EH (cell line): ENCODE measurements around the gene TOR2A.
A peak's percentile ranks its signal among the peaks of the same experiment; 100 is the strongest.

Experiments
- DNase-seq: peaks from one replicate; pipeline ENCODE4 v3.0.0-alpha.2; 2015; ENCODE audit warnings: low read depth

TOR2A gene

GRCh38 chr9:127720031-127720864, 14.8 kb downstream of the TOR2A start:
- no peak for DNase-seq

- DNase-seq = no peak
These were observed 17.3 kb downstream of the TOR2A start for GRCh38 chr9:127717766-127718165.

- DNase-seq = no peak
These were observed 18.7 kb downstream of the TOR2A start for GRCh38 chr9:127716412-127716811.

GRCh38 chr9:127715470-127716337, 19.4 kb downstream of the TOR2A start, which contains the start of the genes PTRH1 and TTC16:
TSS of gene PTRH1 (minus strand) at chr9:127715663. CDS start at chr9:127715639, 24 bp downstream.
TSS of gene TTC16 (plus strand) at chr9:127716079. CDS start at chr9:127716146, 67 bp downstream.
- DNase-seq = peak; percentile 96

- peak; percentile 21 for DNase-seq
These were observed 20.1 kb downstream of the TOR2A start for GRCh38 chr9:127714951-127715469.

- DNase-seq = no peak
These were observed 20.9 kb downstream of the TOR2A start for GRCh38 chr9:127714020-127714750.

- no peak for DNase-seq
These were observed 22.2 kb downstream of the TOR2A start for GRCh38 chr9:127712867-127713266.

GRCh38 chr9:127712371-127712770, 22.7 kb downstream of the TOR2A start:
- DNase-seq = no peak

- DNase-seq = no peak
These were observed 23.2 kb downstream of the TOR2A start for GRCh38 chr9:127711831-127712274.

- DNase-seq = no peak
These were observed 23.8 kb downstream of the TOR2A start for GRCh38 chr9:127711226-127711701.

- no peak for DNase-seq
These were observed 24.8 kb downstream of the TOR2A start for GRCh38 chr9:127710204-127710783.

GRCh38 chr9:127708952-127709587, 26.0 kb downstream of the TOR2A start:
- DNase-seq = no peak

- DNase-seq = no peak
These were observed 27.3 kb downstream of the TOR2A start for GRCh38 chr9:127707766-127708165.

- no peak for DNase-seq
These were observed 28.3 kb downstream of the TOR2A start, which contains the start of gene CFAP157 for GRCh38 chr9:127706836-127707241. TSS of gene CFAP157 (plus strand) at chr9:127706988. CDS start at chr9:127707032, 44 bp downstream.

GRCh38 chr9:127705577-127706379, 29.3 kb downstream of the TOR2A start:
- DNase-seq = no peak

- no peak for DNase-seq
These were observed 31.7 kb downstream of the TOR2A start for GRCh38 chr9:127703289-127703946.

GRCh38 chr9:127700594-127701255, 34.4 kb downstream of the TOR2A start:
- no peak for DNase-seq

- DNase-seq = no peak
These were observed 35.0 kb downstream of the TOR2A start for GRCh38 chr9:127700140-127700539.
